ENCODE measurements around the gene XYLT1.

Gene XYLT1

DNA sequence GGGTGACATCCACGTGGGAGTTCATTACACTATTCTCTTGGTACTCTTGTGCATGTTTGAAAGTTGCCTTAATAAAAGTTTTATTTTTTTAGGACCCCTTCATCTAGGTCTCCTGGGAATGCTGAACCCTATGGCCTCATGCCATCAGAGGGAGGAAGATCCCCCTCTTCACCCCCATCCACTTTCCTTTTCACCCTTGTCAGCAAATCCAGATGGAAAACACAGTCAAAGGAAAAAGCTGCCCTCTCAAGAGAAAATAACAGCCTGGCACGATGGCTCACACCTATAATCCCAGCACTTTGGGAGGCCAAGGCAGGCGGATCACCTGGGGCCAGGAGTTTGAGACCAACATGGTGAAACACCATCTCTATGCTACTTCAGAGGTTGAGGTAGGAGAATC lies 274.2 kb downstream of the XYLT1 start:
- TF ChIP-seq, protein P1, sequence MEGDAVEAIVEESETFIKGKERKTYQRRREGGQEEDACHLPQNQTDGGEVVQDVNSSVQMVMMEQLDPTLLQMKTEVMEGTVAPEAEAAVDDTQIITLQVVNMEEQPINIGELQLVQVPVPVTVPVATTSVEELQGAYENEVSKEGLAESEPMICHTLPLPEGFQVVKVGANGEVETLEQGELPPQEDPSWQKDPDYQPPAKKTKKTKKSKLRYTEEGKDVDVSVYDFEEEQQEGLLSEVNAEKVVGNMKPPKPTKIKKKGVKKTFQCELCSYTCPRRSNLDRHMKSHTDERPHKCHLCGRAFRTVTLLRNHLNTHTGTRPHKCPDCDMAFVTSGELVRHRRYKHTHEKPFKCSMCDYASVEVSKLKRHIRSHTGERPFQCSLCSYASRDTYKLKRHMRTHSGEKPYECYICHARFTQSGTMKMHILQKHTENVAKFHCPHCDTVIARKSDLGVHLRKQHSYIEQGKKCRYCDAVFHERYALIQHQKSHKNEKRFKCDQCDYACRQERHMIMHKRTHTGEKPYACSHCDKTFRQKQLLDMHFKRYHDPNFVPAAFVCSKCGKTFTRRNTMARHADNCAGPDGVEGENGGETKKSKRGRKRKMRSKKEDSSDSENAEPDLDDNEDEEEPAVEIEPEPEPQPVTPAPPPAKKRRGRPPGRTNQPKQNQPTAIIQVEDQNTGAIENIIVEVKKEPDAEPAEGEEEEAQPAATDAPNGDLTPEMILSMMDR (IDR thresholded peaks at IDR 0.05) = no peak

DNA sequence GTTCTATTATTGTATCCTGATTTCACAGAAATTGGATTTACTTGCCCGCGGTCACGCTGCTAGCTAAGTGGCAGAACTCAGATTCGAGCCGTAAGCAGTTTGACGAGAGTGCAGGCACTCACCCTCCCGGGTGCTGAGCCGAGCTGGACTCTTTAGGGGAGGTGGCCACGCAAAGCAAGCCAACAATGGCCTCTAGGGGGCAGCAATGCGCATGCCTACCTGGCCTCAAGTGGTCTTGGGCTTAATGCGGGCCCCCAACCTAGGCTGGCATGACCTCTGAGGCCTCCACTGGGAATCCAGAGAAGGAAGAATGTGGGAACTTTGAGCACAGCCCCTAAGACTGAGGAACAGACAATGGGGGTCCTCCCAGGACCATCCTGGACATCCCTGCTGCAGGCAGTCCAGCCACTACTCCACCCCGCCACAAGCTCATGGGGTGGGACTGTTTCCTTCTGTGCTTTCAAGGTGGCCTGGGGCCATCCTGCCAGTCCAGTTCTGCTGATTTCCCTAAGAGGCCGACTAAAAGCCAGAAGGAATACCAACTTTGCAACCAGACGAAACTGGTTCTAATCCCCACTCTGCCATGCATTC lies 276.5 kb downstream of the XYLT1 start:
- TF ChIP-seq, protein P1 (IDR thresholded peaks at IDR 0.05) = peak; percentile 46

DNA sequence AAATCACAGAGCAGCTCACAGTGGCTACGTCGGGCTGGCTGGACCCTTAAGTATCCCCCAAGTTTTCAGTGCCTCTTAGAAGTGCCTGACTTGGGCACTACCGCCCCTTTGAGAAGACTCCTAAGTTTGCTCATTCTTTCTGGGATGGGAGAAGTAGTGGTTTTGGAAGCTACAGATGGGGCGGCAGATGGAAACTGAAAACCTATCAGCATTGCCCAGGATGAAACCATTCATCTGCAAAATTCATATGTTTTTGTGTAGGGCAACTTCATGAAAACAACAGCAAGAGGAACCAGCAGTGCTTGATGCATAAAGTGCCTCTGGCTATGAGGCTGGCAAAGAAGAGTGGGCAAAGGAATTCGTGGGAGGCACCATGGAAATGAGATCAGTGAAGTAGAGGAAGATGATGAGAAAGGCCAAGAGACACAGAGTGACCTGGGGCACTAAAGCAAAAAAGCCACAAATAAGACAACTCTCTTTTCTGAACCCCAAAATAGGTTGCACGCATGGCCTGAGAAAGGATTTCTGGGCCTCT lies 277.1 kb downstream of the XYLT1 start:
- TF ChIP-seq, protein P1 (IDR thresholded peaks at IDR 0.05) = no peak

DNA sequence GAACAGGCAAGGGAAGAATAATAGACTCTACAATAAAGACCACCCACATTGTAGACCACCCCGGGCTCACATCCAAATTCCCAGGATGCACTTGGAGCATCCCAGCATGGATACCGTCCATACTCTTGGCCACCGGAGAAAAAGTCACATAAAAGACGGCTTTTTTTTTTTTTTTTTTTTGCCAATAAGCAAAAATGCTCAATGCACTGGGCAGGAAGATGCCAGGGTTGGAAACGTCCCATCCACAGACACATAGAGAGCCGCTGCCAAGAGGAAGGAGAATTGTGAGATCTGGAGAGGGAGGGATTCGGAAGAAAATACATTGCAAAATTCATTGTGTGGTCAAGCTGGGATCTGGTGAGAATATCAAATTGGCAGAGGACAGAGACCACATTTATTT lies 286.7 kb downstream of the XYLT1 start:
- TF ChIP-seq, protein P1 (IDR thresholded peaks at IDR 0.05) = no peak

DNA sequence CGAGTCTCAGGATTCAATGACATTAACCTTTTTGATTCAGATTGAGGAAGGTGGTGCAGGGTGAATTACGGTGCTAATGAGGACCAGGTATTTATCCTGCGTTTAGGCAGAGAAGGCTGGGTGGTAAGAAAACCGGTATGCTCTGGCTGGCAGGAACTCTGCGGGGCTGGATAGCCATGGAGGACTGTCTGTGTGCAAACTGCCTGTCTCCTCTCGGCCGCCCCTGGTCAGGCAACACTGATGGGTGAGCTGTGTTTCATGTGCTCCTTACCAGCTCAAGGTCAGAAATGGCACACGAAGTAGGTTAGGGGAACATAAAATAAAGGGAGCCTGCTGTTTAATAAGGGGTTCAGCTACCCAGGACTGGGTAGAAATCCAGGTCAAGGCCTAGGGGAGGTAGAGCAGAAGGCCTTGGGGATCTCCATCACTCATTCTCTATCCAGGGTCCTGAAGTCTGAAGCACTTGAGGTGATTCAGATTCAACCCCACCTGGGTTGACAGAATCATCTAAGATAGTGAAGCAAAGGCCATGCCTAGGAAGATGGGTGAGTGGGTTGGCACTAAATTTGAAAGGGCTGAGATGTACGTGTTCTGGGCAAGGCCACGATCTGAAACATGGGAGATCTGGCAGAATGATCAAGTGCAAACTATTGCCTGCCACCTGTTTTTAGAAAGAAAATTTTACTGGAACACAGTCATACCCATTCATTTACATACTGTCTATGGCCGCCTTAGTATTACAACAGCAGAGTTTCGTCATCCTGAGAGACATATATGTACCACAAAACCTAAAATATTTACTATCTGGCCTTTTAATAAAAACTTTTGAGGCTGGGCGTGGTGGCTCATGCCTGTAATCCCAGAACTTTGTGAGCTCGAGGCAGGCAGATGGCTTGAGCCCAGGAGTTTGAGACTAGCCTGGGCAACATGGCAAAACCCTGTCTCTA lies 292.5 kb downstream of the XYLT1 start:
- TF ChIP-seq, protein P1 (IDR thresholded peaks at IDR 0.05) = no peak

DNA sequence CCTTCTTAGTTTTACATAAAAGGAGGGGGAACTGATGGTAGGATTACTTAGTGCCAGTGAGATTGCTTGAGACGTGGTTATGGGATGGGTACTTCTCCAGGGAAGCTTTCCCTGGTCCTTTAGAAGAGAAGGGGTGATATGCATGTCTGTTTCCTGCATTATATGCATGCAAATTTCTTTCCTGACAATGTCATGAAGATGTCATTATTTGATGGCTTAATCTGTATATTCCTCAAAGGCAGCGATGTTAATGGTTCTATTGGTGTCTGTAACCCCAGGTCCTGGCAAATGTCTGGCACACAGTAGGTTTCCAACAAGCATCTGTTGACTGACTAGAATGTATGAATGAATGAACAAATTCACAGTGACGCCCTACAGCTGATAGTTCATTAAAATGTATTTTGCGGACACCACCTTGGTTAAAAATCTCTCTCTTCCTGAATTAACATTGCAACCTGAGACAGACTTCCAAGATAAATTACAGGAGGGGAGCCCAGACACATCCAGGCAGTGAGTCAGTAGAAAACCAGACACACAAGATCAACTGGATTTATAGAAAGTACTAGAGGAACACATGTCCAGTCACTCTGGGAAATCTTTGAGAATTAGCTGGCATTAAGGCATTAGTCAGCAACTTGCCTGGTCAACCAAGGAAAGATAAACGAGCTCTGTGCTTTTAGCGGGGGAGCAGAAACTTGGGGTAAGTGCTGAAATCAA lies 293.4 kb downstream of the XYLT1 start:
- TF ChIP-seq, protein P1 (IDR thresholded peaks at IDR 0.05) = no peak

DNA sequence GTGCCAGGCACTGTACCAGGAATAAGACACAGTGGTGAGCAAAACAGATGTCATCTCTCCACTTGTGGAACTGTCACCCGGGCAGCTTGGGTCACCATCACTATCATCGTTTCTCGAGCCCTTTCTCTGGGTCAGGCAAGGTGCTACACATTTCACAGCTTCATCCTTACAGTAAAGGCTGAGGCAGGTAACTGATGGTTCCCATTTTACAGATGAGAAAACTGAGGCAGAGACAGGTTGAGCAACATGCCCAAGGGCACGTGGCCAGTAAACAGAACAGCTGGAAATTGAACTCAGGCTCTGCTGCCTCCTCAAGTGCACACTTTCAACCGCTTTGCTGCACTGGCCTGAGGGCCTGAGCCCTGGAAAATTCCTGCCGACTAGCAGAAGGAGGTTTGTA lies 294.6 kb downstream of the XYLT1 start:
- TF ChIP-seq, protein P1 (IDR thresholded peaks at IDR 0.05) = no peak
